Neutrophil (primary cell): ENCODE data around the gene TSHZ2.
"Not testable (repeated sequence)": the region's sequence is repeated elsewhere in the genome, so short reads cannot be mapped to it uniquely, and the experiment has no call there.

Source experiments
- H3K27ac ChIP-seq: fragments of 200-600 bp; sonication (generic); 2 replicates; pipeline ENCODE4 v1.5.1; 2016; ENCODE audit warnings: mild to moderate bottlenecking, moderate library complexity
- H3K27me3 ChIP-seq: fragments of 200-600 bp; sonication (generic); 2 replicates; pipeline ENCODE4 v1.6.0; 2016; ENCODE audit warnings: mild to moderate bottlenecking
- H3K36me3 ChIP-seq: fragments of 200-600 bp; sonication (generic); 2 replicates; pipeline ENCODE4 v1.5.1; 2017
- H3K4me1 ChIP-seq, 2 experiments: fragments of 200-600 bp in 1 of 2; sonication (generic) in 1 of 2; 1 replicate in 1 of 2; 2 replicates in 1 of 2; pipeline versions ENCODE4 v1.5.1 to v1.6.1; 2013 to 2016; ENCODE audit warnings: low read depth in 1 of 2, low read length in 1 of 2, mild to moderate bottlenecking in 1 of 2, moderate library complexity in 1 of 2; ENCODE audit not compliant: control insufficient read depth in 1 of 2, insufficient read depth in 1 of 2
- H3K4me3 ChIP-seq, 2 experiments: fragments of 200-600 bp in 1 of 2; sonication (generic) in 1 of 2; 1 replicate in 1 of 2; 2 replicates in 1 of 2; pipeline ENCODE4 v1.5.1; 2013 to 2016; ENCODE audit warnings: low read depth in 1 of 2, low read length in 1 of 2, mild to moderate bottlenecking in 1 of 2, moderate library complexity in 1 of 2
- H3K9me3 ChIP-seq: fragments of 200-600 bp; sonication (generic); 2 replicates; pipeline ENCODE4 v1.5.1; 2016
- CTCF ChIP-seq: fragments of 200-600 bp; sonication (generic); IDR thresholded peaks from 2 replicates; pipeline ENCODE4 v1.5.1; 2016; ENCODE audit warnings: antibody characterized with exemption

TSHZ2 gene

GRCh38 chr20:53463101-53463972 is 491.2 kb downstream of the TSHZ2 start:
- no peak overlapping the region for H3K27ac ChIP-seq
- H3K27me3 ChIP-seq: peaks cover 10% of the 10 kb centered on the region
- TF ChIP-seq CTCF: no peak
- no peak overlapping the region for H3K4me3 ChIP-seq
- no peaks in the 10 kb centered on the region for H3K36me3 ChIP-seq
- H3K9me3 ChIP-seq: no peaks in the 10 kb centered on the region
- no peaks in the 10 kb centered on the region for H3K4me1 ChIP-seq

DNA sequence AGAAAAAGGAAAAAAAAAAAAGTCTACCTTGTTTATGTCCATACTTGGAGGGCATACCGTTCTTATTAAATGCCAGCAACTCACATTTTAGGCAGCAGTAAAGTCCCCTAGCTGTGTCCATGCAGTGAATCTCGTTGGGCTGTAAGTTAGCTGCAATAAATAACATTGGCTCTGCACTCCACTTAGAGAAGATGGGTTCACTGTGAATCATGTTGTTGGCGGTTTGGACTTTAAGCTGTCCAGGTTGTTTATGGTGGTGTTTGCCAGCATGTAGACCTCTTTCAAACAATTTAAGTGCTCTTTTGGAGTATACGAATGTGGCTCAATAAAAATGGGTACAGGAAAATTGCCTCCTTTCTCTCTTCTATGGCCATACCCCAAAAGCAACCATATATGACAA is 494.1 kb downstream of the TSHZ2 start:
- Histone ChIP-seq H3K27ac (no peak overlapping the region), H3K4me3 (no peak overlapping the region), H3K9me3 (no peaks in the 10 kb centered on the region), H3K4me1 (no peaks in the 10 kb centered on the region), H3K36me3 (no peaks in the 10 kb centered on the region), H3K27me3 (peaks cover 10% of the 10 kb centered on the region)
- no peak for TF ChIP-seq CTCF

- Histone ChIP-seq H3K36me3 (no peaks in the 10 kb centered on the region), H3K4me1 (no peaks in the 10 kb centered on the region), H3K27me3 (peaks cover 10% of the 10 kb centered on the region), H3K4me3 (no peak overlapping the region), H3K9me3 (no peaks in the 10 kb centered on the region), H3K27ac (no peak overlapping the region)
- TF ChIP-seq CTCF: no peak
Observed at GRCh38 chr20:53468587-53468986, 496.4 kb downstream of the TSHZ2 start.

- not testable (repeated sequence) for H3K36me3 ChIP-seq, H3K27me3 ChIP-seq, H3K4me3 ChIP-seq, H3K27ac ChIP-seq, H3K9me3 ChIP-seq, H3K4me1 ChIP-seq
Observed at GRCh38 chr20:53472859-53473258, 500.7 kb downstream of the TSHZ2 start.

DNA sequence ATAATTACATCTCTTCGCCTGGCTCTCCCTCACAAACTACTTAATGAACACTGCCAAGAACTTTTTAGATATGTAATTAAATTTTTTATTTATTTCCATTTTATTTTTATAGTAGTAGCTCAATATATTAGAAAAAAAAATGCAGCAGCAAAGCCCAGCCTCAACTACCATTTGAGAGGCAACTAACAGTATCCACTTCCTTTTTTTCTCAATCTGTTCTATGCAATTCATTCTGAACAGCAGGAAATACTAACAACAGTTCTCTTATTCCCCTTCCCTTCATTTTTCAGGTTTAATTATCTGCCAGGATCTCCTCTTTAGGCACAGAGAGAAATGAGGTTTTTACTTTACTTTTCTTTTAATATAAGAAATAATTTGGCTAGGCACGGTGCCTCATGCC is 508.8 kb downstream of the TSHZ2 start:
- no peak for TF ChIP-seq CTCF
- no peaks in the 10 kb centered on the region for H3K4me1 ChIP-seq
- H3K36me3 ChIP-seq: no peaks in the 10 kb centered on the region
- H3K9me3 ChIP-seq: no peaks in the 10 kb centered on the region
- H3K27me3 ChIP-seq: no peaks in the 10 kb centered on the region
- no peak overlapping the region for H3K27ac ChIP-seq
- no peak overlapping the region for H3K4me3 ChIP-seq

GRCh38 chr20:53487461-53488200 is 515.5 kb downstream of the TSHZ2 start:
- no peak for TF ChIP-seq CTCF
- H3K4me1 ChIP-seq: no peaks in the 10 kb centered on the region
- H3K27me3 ChIP-seq: peaks cover 8% of the 10 kb centered on the region
- no peaks in the 10 kb centered on the region for H3K9me3 ChIP-seq
- no peak overlapping the region for H3K4me3 ChIP-seq
- H3K36me3 ChIP-seq: no peaks in the 10 kb centered on the region
- no peak overlapping the region for H3K27ac ChIP-seq
